Measurements from ENCODE around the gene ZCCHC2. TPM values are rescaled to one million over a fixed set of nuclear protein-coding genes. Genes with fewer than 3 reads are reported as not detected.
A peak's percentile ranks its signal among the peaks of the same experiment; 100 is the strongest.

The ZCCHC2 gene
- total and polyA plus RNA-seq, 10 donors = 4.7 to 55.7 (median 30.1) TPM

DNA sequence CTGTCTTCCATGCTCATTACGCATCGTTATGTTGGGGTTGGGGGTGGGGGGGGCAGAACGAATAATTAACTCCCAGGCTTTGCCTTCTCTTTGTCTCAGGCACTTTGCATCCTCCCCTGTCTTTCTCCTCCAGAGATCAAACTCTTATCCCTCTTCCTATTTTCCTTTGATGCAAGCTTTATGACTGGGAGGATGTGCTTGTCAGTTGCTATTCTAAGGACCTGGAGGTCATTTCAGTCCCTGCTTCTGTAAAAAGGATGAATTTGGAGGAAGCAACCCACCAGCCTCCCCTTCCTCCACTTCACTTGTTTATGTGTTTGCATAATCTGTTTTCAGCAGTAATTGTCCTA is 87.5 kb downstream of the ZCCHC2 start:
- TF ChIP-seq, protein P1, sequence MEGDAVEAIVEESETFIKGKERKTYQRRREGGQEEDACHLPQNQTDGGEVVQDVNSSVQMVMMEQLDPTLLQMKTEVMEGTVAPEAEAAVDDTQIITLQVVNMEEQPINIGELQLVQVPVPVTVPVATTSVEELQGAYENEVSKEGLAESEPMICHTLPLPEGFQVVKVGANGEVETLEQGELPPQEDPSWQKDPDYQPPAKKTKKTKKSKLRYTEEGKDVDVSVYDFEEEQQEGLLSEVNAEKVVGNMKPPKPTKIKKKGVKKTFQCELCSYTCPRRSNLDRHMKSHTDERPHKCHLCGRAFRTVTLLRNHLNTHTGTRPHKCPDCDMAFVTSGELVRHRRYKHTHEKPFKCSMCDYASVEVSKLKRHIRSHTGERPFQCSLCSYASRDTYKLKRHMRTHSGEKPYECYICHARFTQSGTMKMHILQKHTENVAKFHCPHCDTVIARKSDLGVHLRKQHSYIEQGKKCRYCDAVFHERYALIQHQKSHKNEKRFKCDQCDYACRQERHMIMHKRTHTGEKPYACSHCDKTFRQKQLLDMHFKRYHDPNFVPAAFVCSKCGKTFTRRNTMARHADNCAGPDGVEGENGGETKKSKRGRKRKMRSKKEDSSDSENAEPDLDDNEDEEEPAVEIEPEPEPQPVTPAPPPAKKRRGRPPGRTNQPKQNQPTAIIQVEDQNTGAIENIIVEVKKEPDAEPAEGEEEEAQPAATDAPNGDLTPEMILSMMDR (IDR thresholded peaks at IDR 0.05 in 8 of 11, conservative IDR thresholded peaks at IDR 0.05 in 3 of 11) = no peak
- TF ChIP-seq POLR2A (IDR thresholded peaks at IDR 0.05) = no peak
- TF ChIP-seq POLR2AphosphoS5 (IDR thresholded peaks at IDR 0.05) = no peak
- H3K36me3 ChIP-seq = no peaks in the 10 kb centered on the region
- H3K27me3 ChIP-seq (replicated peaks in 1 of 7) = peaks cover 0 to 16% (median 0%) of the 10 kb centered on the region in 7 donors
- H3K4me3 ChIP-seq = no peak overlapping the region
- peaks cover 0 to 5% (median 0%) of the 10 kb centered on the region in 8 donors for H3K9me3 ChIP-seq
- peak overlapping the region in 1 of 8 donors; percentile 28 for H3K27ac ChIP-seq
- no peak for DNase-seq
- intact Hi-C loops (cut with DNase I; ENCODE audit: low total_unique reads) = no loop called here
- peaks cover 0 to 24% (median 7%) of the 10 kb centered on the region in 6 donors for H3K4me1 ChIP-seq
- 50 to 79% (median 56%) methylated on average over 3 of the region's 3 CpGs for WGBS, 5 donors

DNA sequence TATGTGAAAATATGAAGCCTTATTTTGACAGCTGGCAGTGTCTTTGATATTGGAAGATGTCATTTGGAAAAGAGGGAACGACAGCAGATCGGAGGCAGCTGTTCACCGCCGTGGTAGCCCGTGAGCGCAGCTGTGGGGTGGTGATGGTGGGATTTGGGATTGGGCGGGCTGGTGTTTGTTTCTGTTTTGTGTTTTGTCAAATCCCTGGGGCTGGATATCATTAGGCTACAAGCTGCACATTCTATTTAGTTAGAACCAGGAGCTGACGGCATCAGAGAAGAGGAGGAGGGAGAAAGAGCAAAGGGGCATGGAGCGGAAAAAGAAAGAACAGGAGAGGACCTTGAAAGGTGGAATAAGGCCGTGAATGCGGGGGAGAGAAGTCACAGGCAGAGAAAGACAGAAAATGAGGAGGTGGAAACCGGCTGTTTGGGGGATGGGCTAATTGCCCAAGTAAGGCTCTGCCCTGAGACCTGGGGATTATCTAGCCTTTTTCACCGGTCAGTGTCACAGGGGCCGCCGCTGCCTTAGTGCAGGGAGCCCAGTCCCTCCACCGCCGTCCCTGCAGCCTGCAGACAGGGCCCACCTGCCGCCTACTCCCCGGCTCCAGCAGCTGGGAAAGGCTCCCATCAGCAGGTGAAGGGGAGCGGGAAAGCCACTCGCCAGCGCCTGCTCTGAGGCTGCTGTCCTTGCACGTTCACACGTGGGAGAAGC is 88.0 kb downstream of the ZCCHC2 start:
- 61 to 71% (median 66%) methylated on average over 24 of the region's 24 CpGs for WGBS, 5 donors
- H3K27ac ChIP-seq = peak overlapping the region in 1 of 8 donors; percentile 28
- peaks cover 0 to 5% (median 0%) of the 10 kb centered on the region in 8 donors for H3K9me3 ChIP-seq
- H3K4me1 ChIP-seq = peaks cover 0 to 24% (median 7%) of the 10 kb centered on the region in 6 donors
- peaks cover 0 to 16% (median 0%) of the 10 kb centered on the region in 7 donors for H3K27me3 ChIP-seq (replicated peaks in 1 of 7)
- DNase-seq = no peak
- H3K36me3 ChIP-seq = no peaks in the 10 kb centered on the region
- H3K4me3 ChIP-seq = peak overlapping the region in 1 of 8 donors; percentile 2
- intact Hi-C loops (cut with DNase I; ENCODE audit: low total_unique reads) = no loop called here
- no peak for TF ChIP-seq POLR2A (IDR thresholded peaks at IDR 0.05)
- TF ChIP-seq, protein P1 (IDR thresholded peaks at IDR 0.05 in 8 of 11, conservative IDR thresholded peaks at IDR 0.05 in 3 of 11) = no peak
- no peak for TF ChIP-seq POLR2AphosphoS5 (IDR thresholded peaks at IDR 0.05)

DNA sequence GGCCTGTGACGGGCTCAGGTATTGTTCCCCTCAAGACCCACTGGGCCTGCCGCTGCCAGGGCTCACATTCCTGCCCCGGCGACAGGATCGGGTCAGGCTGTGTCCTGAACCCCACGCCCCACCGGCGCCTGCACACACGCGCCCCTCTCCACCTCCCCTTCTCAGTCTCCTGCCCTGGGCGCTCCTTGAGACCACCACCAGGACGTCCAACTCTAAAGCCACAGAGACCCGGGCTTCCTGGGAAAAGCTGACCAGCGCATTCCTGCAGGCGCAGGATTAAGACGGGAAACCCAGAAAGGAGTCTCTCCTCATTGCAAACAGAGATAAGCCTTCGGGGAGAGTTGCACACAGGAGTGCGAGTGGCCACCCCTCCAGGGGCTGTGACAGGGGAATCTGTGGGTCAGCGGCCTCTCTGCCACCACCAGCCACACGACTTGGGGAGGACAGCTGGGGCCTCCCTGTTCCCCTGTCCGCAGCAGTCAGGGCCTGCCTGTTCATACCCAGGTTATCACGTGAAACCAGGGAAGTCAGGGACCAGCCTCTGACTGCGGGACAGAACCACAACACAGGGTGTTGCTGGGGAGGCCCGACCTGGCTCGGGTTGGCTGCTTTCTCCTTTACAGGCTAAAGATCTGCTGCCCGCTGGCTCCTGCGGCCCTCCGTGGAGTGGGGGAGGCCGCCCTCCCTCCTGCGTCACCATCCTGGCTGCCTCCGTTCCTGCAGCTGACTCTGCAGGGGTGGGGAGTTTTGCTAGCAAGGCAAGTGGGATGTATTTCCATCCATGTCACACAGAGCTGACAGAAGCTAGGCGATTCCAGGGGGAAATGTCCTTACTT is 88.8 kb downstream of the ZCCHC2 start:
- peak overlapping the region in 1 of 8 donors; percentile 2 for H3K4me3 ChIP-seq
- peaks cover 0 to 21% (median 0%) of the 10 kb centered on the region in 7 donors for H3K27me3 ChIP-seq (replicated peaks in 1 of 7)
- H3K27ac ChIP-seq = peak overlapping the region in 2 of 8 donors; percentile 23 to 28
- WGBS, 5 donors = 54 to 86% (median 67%) methylated on average over 13 to 32 of the region's 32 CpGs
- H3K4me1 ChIP-seq = peaks cover 0 to 24% (median 7%) of the 10 kb centered on the region in 6 donors
- no peaks in the 10 kb centered on the region for H3K36me3 ChIP-seq
- intact Hi-C loops (cut with DNase I; ENCODE audit: low total_unique reads) = no loop called here
- TF ChIP-seq, protein P1 (IDR thresholded peaks at IDR 0.05 in 8 of 11, conservative IDR thresholded peaks at IDR 0.05 in 3 of 11) = no peak
- peak in 2 of 3 donors; percentile 49 to 54 for TF ChIP-seq POLR2AphosphoS5 (IDR thresholded peaks at IDR 0.05)
- no peak for TF ChIP-seq POLR2A (IDR thresholded peaks at IDR 0.05)
- peaks cover 0 to 5% (median 0%) of the 10 kb centered on the region in 8 donors for H3K9me3 ChIP-seq
- DNase-seq = no peak

DNA sequence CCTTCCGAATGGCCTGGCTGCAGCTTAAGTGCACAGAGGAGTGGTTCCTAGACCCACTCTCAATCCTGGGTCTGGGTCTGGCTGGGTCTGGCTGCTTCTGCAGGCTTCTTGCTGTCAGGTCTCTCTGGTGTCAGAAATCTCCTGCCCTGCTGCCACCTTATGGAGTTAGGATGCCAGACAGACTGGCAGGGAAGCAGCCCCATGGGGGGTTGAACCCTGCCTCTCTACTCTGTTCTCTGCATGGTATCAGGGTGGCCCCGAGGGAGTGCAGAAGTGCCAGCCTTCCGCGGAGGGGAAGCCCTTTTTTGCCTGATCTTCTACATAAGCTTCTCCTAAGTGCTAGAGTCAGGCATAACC is 89.4 kb downstream of the ZCCHC2 start:
- intact Hi-C loops (cut with DNase I; ENCODE audit: low total_unique reads) = no loop called here
- 56 to 76% (median 63%) methylated on average over 4 of the region's 4 CpGs for WGBS, 5 donors
- H3K4me1 ChIP-seq = peaks cover 0 to 24% (median 7%) of the 10 kb centered on the region in 6 donors
- H3K4me3 ChIP-seq = no peak overlapping the region
- peaks cover 0 to 5% (median 0%) of the 10 kb centered on the region in 8 donors for H3K9me3 ChIP-seq
- peaks cover 0 to 27% (median 0%) of the 10 kb centered on the region in 7 donors for H3K27me3 ChIP-seq (replicated peaks in 1 of 7)
- H3K27ac ChIP-seq = no peak overlapping the region
- H3K36me3 ChIP-seq = no peaks in the 10 kb centered on the region
- TF ChIP-seq POLR2A (IDR thresholded peaks at IDR 0.05) = no peak
- TF ChIP-seq, protein P1 (IDR thresholded peaks at IDR 0.05 in 8 of 11, conservative IDR thresholded peaks at IDR 0.05 in 3 of 11) = no peak
- no peak for TF ChIP-seq POLR2AphosphoS5 (IDR thresholded peaks at IDR 0.05)
- DNase-seq = no peak
